SK-MEL-5 (cell line): ENCODE results near the gene CYFIP1. TPM values are rescaled to one million over a fixed set of nuclear protein-coding genes. Genes with fewer than 3 reads are reported as not detected.

Source experiments
- DNase-seq: peaks from one replicate; pipeline ENCODE4 v3.0.0-alpha.2; 2016; ENCODE audit warnings: low read depth, low spot score
- in situ Hi-C: cut with HindIII; loops from 2 replicates; pipeline ENCODE4 v1.10.0; 2016; ENCODE audit warnings: low sequenced_read_pairs, high pct_unique_total_duplicates, low pct_unique_long_range_greater_than_20kb
- total RNA-seq: library from RNA; depleted of rRNA; stranded (reverse); fragments of >200 nt; shearing (Covaris generic); gene quantifications from 2 replicates; pipeline ENCODE4 v1.2.3, GENCODE V29; 2014

Gene CYFIP1
- total RNA-seq, 1 experiment from 2014 or later: 92.3 TPM

DNA sequence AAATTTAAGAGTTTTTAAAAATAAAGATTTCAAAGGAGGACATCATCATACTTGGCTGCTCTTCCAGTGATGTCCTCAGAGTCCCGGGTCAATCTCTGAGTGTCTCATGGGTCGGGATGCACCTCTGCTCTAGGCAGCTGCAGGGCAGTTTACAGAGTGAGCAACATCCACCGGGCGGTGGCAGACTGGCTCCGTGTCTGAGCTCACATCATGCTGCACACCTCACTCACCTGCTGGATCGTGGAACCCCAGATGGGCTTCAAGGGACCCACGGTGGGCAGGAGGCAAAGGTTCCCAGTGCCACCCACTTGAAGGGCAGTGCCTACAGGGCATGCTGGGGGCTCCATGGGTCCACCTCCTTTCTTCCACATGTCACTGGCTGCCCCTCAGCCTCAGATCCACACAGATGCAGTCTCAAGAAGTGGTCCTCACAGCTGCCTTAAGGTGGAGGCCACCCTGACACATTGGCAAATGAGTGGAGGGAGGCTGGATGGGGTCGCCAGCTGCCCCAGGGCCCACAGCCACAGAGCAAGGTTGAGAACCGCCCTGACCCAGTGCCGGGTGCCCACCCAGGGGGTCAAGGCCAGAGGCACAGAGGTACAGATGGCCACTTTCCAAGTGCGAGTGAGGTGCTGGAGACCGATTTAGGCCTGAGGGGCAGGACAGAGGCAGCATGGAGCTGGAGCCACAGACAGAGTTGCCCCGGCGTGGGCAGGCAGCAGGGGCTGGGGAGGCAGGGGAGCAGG lies 25.2 kb downstream of the CYFIP1 start:
- no peak for DNase-seq
- in situ Hi-C loops: no loop called here

DNA sequence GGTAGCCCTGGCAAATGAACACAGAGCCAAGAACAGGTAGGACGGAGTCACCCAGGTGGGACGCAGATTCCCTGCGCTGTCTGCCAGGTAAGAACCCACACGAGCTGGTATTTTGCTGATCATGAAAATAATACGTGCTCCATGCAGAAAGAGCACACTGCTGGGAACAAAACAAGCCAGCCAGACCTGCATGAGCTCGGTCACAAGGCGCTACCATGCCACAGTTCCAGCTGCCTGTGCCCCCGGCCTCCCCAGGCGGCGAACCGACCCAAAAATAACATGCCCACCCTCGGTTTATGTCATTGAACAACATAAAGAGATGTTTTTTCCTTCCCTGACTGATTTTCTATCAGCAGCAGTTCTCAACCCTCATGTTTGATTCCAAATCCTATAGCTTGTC lies 25.8 kb downstream of the CYFIP1 start:
- in situ Hi-C loops: no loop called here
- DNase-seq: no peak

DNA sequence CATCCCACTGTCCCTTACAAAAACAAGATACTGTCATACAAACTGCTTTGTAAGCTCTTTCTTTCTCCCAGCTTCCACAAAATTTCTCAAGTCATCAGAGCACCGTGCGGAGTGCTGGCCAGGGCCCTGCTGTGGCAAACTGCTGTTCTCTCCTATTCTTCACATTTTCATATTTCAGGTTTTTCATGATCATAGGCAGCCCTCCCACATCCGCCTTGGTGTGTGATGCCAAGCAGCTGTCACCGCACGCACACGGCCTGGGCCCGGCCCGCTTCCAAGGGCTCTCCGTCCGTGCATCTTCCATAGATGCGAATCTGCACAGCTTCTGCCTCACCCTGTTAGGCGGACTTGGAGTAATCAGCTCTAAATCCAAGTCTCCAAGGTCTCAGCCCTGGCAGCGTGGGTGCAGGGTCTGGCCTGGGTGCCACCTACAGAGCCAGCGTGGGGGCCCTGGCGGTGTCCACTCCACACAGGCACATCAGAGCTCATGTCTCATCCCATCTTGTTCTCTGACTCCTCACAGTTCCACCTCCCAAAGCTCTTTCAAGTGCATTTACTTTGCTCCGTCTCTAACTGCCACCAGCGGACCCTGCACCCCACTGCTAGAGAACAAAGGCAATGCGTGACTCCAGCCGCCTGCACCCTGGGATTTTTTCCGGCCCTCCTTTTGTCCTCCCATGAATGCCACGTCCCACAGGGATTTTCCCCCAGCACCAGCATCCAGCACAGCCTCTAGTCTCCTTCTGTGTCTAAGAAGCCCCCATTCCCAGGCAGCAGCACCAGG lies 27.2 kb downstream of the CYFIP1 start:
- in situ Hi-C loops: no loop called here
- no peak for DNase-seq

DNA sequence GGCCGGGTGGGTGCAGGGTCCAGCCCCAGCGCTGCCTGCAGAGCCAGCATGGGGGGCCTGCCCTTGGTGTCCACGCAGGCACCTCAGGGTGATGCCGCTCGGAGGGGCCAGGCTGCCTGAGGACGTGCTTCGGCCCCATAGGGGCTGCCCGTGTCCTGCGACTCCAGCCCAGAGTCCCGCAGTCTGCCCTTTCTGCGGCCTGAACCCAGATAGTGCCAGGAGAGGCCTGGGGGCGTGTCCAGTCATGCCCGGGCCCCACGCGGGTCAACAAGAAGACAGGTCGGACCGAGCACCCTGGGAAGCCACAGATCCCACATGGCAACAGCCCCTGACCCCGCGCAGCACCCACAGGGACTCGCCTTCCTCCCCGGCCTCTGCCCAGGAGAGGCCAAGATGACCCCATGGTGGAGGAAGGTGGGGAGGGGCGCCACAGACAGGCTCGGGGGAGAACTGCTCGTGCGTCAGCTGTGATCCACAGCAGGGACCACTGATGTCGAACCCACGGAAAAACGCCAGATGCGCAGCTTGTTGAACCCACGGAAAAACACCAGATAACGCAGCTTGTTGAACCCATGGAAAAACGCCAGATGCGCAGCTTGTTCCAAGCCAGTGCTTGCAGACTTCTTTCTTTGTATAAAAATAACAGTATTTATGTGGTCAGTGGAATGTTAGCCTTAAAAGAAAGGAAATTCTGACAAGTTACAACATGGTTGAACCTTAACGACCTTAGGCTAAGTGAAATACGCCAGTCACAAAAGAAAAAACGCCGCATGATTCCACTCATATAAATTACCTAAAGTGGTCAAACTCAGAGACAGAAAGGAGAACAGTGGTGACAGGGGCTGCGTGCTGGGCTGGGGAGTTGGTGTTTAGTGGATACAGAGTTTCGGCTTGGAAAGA lies 28.5 kb downstream of the CYFIP1 start:
- in situ Hi-C loops: no loop called here
- no peak for DNase-seq

DNA sequence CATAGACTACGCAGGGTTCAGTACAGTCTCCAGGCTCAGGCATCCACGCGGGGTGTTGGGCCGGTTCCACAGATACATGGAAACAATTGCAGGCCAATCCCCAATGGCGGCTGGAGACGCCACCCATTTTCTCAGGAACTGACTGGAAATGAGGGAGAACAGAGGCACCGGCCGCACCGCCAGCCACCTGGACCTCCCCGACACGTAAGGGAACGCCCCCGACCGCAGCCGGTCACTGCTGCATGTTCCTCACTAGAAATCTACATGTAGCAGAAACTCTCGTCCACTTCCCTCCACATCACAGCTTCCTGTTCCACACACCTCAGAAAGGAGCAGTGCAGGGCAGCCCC lies 29.2 kb downstream of the CYFIP1 start:
- in situ Hi-C loops: no loop called here
- DNase-seq: no peak

DNA sequence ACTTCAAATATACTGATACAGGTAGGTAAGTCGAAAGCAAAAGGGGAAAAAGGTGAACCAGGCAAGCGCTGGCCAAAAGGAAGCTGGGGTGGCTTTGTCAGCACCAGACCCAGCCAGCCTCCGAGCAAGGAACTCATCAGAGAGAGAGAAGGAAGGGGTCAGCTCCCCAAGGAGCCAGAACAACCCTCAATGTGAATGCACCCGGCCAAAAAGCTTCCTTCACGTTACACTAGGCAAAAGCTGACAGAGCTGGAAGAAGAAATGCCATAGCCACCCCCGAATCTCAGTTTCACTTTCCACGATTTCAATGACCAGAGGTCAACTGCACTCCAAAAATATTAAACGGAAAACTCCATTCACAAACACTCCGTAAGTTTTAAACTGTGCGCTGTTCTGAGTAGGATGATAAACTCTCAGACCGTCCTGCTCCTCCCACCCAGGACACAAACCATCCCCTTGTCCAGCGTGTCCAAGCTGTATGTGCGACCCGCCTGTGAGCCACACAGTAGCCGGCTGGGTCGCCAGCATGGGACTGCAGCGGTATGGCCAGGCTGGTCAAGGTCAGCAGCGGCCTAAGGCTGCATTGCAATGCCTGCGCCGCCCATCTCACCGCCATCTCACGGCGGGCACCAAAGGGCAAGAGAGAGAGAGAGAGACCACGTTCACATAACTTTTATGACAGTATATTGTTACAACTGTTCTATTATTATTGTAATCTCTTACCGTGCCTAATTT lies 29.7 kb downstream of the CYFIP1 start:
- in situ Hi-C loops: no loop called here
- DNase-seq: no peak

DNA sequence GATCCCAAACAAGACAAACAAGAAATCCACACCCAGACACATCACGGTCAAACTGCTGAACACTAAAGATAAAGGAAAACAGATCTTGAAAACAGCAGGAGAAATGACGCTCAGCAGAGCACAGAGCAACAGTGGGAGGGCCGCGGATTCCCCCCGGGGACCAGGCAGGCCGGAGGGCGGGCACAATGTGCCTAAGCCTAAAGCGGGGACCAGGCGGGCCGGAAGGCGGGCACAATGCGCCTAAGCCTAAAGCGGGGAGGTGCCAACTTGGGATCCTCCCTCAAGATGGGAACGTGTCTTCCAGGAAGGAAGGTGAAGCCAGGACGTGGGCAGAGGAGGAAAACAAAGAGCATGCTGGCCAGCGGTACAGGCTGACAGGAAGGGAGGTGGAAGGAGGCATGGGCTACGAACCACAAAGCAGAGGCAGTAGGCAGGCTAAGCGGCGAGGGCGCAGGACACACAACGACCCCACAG lies 31.1 kb downstream of the CYFIP1 start:
- in situ Hi-C loops: no loop called here
- DNase-seq: no peak

DNA sequence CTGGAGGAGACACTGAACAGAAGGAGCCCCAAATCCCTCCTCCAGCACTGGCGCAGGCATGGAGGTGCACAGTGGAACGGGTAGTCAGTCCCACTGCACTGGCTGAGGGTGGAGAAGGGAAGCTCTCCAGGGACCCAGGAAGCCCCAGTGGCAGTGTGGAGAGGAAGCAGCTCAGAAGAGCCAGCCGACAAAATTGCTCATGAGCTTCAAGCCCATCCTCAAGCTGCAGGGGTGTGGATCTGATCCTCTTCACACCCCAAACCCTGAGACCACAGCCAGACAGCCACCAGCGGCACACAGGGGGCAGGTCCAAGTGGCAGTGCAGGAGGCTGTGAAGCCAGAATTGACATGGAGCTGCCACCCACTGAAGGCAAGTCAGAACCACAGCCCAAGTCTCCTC lies 32.1 kb downstream of the CYFIP1 start:
- in situ Hi-C loops: no loop called here
- no peak for DNase-seq

DNA sequence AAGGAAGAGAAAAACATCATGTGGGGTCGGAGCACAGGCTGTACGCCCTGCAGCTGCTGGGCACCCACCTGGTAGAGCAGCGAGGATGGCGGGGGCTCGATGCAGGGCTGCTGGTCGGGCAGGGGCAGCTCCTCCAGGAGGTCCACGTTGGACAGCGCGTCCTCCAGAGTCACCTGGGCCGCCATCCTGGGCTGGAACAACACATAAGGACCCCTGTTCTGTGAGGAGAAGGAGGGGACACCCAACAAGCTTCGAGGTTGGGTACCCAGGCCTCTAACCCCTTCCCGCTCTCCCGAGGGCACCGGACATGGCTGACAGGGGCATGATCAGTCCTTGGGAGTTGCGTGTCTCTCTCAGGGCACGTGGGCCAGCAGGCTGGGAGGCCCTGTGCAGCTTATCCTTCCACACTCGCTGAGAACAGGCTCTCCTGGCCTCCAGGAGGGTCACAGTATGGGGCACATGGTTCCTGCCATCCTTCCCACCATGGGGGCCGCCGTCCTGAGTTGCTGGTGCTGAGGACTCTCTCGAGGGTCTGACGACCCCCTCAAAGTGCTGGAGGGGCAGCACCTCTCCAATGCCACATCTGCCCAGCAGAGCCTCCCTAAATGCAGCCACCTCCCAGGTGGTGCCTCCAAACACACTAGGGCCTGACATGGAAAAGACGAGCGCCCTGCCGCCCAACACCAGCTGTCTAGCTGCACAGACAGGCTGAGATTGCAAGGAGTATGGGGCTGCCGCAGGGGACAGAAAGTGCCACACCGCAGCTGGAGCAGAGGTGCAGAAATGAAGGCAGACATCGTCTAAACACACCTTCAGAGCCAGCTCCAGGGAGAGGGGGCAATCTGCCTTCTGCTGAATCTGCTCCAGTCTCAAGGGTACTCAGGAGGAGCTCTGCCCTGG lies 32.8 kb downstream of the CYFIP1 start:
- no peak for DNase-seq
- in situ Hi-C loops: no loop called here

DNA sequence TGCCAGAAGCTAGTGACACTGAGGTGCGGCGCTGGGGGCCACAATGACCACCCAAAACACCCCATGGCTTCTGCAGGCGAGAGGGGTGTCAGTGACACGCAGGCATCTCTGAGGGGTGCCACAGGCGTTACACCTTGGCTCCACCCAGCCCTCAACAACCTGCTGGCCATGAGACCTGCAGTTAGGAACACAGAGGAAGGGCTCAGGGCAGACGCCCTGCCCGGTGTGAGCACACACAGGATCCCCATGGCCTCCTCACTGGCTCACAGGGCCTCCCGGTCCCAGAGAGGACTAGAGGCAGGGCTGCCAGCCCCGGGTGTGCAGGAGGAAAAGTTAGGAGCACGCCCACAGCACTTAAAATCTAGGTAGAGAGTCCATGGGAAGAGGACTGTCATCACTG lies 35.1 kb downstream of the CYFIP1 start:
- in situ Hi-C loops: no loop called here
- no peak for DNase-seq

DNA sequence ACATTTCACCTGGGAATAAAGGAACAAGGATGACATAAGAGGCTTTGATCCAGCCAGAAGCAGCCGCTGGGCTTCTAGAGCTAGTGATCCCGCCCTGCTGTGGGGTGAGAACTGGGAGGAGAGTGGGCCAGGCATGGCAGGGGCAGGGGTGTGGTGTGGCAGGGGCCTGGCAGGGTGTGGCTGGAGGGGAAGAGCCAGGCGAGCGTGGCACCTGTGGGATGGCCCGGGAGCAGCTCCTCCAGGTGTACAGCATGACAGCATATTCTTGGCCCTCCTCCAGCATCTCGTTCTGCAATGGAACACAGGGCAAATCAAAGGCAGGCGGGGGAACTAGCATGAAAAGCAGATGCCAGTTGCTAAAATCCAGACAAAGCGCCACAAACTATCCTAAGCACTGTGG lies 35.5 kb downstream of the CYFIP1 start:
- DNase-seq: no peak
- in situ Hi-C loops: no loop called here

DNA sequence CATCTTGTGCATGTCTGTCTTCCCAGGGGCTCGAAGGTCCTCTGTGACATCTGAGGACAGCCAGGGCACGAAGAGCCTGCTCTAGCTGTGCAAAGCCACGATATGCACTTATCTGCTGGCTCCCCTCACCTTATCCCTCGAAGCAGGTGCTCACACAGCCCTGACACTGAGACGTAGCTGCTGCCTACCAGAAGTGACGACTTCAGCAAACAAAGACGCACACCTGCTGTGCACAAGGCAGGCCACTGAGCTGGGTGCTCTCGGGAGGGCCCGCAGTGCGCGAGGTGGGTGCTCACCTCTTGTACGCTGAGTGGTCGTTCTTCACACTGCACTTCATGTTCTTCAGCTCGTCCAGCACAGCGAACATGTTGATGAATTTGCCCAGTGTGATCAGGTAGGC lies 37.3 kb downstream of the CYFIP1 start:
- in situ Hi-C loops: no loop called here
- DNase-seq: no peak

DNA sequence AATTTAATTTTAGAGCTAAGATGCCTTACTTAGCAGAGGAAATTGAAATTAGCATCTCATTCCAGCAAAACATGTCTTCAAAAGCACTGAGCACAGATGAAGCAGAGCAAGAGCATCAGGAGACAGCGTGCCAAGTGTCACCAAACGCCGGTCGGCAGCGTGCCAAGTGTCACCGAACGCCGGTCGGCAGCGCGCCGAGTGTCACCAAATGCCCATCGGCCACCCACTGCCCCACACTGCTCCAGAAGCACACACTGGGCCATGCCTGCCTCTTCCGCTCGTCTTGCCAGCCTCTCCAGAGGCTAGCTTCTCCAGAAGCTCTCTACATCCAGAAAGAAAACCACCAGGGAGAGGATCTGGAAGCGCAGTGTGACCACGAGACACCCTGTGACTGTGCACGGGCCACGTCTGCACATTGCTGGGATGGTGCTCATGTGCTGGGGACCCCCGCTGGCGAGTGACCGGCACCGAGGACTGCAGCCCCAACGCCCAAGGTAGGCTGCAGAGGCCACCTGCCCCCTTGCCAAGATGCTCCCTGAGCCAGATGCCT lies 37.8 kb downstream of the CYFIP1 start:
- no peak for DNase-seq

DNA sequence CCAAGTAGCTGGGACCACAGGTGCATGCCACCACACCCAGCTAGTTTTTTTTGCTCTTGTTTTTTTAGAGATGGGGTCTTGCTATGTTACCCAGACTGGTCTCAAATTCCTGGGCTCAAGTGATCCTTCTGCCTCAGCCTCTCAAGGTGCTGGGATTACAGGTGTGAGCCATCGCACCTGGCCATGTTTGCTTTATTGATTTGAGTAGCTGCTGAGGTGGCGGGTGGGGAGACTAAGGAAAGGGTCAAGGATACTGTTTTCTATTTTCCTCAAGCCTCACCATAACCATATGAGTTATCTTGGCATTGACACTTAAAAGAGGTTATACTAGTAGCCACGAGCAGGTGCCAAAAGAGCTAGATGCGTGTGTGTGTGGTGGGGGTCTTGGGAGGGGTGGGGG lies 39.0 kb downstream of the CYFIP1 start:
- no peak for DNase-seq
- in situ Hi-C loops: no loop called here

More for the DNA sequence above, 37.8 kb downstream of the CYFIP1 start:
- in situ Hi-C loops: no loop called here

DNA sequence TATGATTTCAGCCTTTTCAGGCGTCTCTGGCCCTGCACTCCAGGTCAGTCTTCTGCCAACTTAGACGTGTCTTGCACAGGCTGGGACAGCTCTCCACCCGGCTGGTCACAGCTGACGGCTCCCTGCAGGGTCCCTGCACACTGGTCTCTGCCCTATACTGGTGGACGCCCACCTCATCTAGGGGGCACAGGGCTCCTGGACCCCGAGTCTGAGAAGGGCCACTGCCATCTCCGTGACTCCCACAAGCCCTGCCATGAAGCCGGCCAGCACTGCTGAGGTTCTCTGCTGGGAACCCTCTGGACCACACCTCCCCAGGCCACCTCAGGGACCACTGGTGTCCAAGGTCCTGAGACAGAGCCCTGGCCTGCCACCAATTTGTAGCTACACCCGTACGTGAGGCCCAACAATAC lies 40.5 kb downstream of the CYFIP1 start:
- in situ Hi-C loops: no loop called here
- no peak for DNase-seq

DNA sequence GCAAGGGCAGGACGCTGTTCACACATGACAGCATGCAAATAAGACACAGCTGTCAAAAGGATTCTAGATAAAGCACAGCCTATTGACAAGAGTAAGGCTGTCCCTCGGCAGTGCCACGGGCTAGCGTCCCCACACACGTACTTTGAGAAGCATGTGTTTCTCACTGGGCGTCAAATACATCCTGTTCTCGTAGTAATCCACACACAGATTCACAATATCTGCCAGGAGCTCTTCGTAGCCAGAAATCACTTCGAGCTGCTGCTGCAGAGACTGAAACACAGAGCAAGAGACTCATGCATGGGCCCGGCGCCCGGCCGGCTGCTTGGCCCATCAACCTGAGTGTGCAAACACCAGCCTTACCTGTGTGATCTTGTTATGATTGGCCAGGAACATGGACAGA lies 41.1 kb downstream of the CYFIP1 start:
- in situ Hi-C loops: no loop called here
- no peak for DNase-seq
